Measurements from ENCODE around the gene ALOX15.
"Not testable (repeated sequence)": the region's sequence is repeated elsewhere in the genome, so short reads cannot be mapped to it uniquely, and the experiment has no call there.

ALOX15 gene

GRCh38 chr17:4648741-4649140 is 7.3 kb upstream of the ALOX15 start:
- DNase-seq = no peak

DNA sequence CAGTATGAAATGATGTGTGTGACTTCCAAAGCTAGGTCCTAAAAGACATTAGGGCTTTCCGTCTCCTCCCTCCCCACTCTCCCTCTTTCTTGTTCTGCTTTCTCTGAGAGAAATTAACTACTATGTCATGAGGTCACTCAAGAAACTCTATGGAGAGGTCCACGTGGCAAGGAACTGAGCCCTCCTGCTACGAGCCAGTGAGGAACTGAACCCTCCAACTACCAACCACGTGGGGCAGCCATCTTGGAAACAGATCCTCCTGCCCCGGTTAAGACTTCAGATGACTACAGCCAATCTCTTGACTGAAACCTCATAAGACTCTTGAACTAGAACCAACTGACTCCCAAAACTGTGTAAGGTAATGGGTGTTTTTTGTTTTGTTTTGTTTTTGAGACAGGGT is 4.2 kb upstream of the ALOX15 start:
- no peak for DNase-seq

GRCh38 chr17:4643676-4644075 is 2.2 kb upstream of the ALOX15 start:
- DNase-seq = no peak

DNA sequence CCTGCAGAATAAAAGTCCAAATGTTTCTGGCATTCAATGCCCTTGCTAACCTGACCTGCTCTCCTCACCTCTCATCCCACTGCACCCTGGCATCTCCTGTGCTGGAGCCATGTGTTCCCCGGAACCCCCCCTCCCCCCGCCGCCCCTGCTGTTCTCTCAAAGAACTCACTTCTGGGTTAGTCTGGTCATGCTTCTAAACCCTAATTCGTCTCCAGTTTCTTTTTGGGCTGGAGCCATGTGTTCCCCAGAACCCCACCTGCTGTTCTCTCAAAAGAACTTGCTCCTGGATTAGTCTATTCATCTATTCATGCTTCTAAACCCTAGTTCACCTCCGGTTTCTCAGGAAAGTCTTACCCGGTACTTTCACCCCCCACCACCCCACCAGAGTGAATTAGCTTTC is 808 bp upstream of the ALOX15 start:
- DNase-seq = no peak

DNA sequence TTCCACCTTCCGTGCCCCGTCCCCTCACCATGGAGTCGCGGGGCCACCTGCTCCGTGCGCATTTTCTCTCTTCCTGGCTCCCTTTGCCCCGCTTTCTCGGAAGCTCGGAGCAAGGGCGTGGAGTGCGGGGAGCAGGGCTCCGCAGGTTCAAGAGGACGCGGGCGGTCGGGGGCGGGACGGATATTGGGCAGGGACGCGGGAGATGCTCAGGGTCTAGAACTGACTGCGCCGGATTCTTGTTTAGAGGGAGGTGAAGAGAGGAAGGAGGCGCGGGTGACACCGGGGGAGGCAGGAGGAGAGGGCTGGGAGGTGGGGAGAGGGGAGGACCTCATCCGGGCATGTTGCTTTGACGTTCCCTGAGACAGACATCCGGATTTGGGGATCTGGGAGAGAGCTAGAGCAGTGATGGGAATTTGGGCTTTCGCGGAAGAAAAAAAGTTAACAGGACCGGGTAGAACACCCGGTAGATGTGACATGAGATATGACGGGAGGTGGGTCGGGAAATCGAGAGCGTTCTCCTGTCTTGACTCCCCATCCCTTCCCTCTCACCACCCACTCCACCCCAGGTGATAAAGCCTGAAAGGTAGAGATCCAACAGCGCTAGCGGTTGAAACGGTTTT is 799 bp downstream of the ALOX15 start:
- not testable (repeated sequence) for DNase-seq

- DNase-seq = not testable (repeated sequence)
These were observed 2.0 kb downstream of the ALOX15 start for GRCh38 chr17:4639301-4640059.

- DNase-seq = not testable (repeated sequence)
These were observed 2.7 kb downstream of the ALOX15 start for GRCh38 chr17:4638766-4639165.

DNA sequence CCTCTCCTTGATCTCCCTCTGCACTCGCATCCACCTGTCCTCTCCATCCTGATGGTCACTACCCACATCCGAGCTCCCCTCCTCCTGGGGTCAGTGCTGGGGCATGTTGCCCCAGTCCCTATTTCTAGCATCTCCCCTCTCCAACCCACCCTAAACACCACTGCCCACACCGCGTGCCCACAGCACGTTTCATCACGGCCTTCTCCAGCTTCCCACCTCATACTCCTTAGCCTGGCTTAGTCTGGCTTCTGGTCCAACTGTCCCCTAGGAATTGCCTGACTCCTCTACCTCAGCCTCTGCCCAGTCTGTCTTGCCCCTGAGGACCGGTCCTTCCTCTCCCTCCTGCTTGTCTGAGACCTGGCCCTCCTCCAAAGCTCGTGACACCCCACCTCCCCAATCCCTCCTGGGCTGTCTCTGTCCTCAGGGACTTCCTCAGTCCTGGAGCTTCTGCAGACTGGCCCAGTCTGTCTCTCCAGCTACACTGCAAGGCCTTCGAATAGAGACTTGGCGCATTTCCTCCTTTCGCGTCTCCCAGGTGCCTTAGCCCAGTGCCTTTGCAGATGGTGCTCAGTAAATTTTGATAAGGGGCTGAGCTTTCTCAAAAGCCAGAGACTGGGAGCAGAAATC is 4.9 kb downstream of the ALOX15 start:
- no peak for DNase-seq

DNA sequence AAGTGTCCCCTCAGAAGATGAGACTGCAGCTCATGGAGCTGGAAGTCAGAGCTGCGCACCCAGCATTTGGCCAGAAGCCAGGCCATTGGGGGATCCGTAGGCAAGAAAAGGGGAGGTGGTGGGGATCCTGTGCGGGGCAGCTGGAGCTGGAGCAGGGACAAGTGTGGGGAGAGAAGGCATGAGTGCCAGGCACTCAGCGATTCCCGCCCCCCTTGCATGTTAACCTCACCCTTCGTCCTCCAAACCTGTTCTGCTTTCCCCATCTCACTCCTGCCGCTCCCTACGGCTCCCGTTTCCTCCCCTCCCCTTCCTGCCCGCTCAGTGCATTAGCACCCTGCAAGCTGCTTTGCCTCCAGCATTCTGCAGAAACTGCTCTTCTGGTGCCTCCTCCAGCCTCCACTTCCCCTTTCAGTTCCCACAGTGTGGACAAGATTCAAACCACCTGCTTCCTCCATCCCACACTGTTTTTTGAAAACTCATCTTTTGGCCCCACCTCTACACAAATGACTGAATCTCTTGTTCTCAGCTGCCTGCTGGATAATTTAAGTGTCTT is 5.6 kb downstream of the ALOX15 start:
- DNase-seq = no peak

- no peak for DNase-seq
These were observed 6.5 kb downstream of the ALOX15 start for GRCh38 chr17:4634976-4635375.

- no peak for DNase-seq
These were observed 7.8 kb downstream of the ALOX15 start for GRCh38 chr17:4633643-4634042.

GRCh38 chr17:4632581-4632920 is 8.9 kb downstream of the ALOX15 start:
- no peak for DNase-seq

GRCh38 chr17:4631836-4632580 is 9.5 kb downstream of the ALOX15 start:
- DNase-seq = peak; percentile 10

DNA sequence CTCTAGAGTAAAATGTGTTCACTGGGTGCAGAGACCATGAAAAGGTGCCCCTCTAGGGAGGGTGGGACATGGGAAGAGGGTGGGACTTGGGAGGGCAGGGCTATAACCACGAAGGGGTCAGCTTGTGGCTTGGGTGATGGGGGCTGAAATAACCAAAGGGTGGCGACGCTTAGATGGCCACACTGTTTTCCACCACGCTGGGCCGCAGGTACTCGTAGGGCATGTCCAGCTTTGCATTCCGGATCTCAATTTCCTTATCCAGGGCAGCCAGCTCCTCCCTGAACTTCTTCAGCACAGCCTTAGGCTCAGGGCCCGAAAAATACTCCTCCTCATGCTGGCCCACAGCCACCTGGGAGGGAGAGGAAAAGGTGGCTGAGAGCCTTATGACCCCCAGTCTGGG is 10.0 kb downstream of the ALOX15 start:
- no peak for DNase-seq

- no peak for DNase-seq
These were observed 14.7 kb downstream of the ALOX15 start for GRCh38 chr17:4626734-4627256.

- DNase-seq = peak; percentile 22
These were observed 16.3 kb downstream of the ALOX15 start for GRCh38 chr17:4625181-4625617.

DNA sequence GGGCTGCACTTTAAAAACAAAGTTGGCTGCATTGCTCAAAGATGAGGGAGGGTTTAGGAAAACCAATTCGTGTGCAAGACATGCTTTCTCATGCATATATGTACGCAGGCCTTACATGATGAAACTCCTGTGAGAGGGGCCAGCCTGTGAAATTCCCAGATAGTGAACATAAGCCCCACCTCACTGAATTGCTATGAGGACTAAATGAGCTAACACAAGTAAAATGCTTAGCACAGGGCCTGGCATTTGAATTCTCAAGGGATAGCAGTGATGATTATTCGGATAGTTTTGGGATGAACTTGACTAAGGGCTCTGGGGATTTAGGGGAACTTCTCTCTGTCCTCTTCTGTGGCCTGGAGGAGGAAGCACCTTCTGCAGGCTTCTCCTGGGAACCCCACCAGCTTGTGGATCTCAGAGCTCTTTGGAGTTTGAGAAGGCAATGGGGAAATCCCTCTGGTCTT is 17.0 kb downstream of the ALOX15 start:
- DNase-seq = peak; percentile 87

DNA sequence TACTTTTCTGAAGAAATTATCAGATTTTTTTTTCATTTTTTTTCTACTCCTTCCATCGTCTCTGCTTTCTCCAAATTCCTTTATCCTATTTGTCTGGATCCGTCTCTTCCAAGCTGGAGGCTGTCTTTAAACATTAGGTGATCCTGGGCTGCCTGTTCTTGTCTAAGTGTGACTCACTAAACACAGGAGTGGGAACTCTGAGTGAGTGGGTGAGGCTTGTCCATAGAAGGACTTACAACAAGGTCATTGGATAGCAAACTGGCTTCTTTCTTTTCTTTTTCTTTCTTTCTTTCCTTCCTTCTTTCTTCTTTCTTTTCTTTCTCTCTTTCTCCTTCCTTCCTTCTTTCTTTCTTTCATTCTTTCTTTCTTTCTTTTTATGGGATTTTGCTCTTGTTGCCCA is 18.2 kb downstream of the ALOX15 start:
- DNase-seq = peak; percentile 44

GRCh38 chr17:4622375-4622774 is 19.1 kb downstream of the ALOX15 start:
- no peak for DNase-seq

- no peak for DNase-seq
These were observed 20.9 kb downstream of the ALOX15 start for GRCh38 chr17:4620531-4621101.

GRCh38 chr17:4617590-4618351 is 23.7 kb downstream of the ALOX15 start:
- no peak for DNase-seq
